ENCODE results near the gene DHX58.

Gene DHX58

GRCh38 chr17:42133461-42134041 is 21.0 kb upstream of the DHX58 start:
- H3K4me3 ChIP-seq (replicated peaks; ENCODE audit: low read depth, low read length) = no peak overlapping the region
- TF ChIP-seq CTCF (IDR thresholded peaks at IDR 0.05; ENCODE audit: low read depth, low read length, missing control alignments) = no peak
- DNase-seq (ENCODE audit: extremely low read depth, low read depth) = no peak

GRCh38 chr17:42132941-42133340 is 20.4 kb upstream of the DHX58 start:
- no peak overlapping the region for H3K4me3 ChIP-seq (replicated peaks; ENCODE audit: low read depth, low read length)
- TF ChIP-seq CTCF (IDR thresholded peaks at IDR 0.05; ENCODE audit: low read depth, low read length, missing control alignments) = no peak
- DNase-seq (ENCODE audit: extremely low read depth, low read depth) = no peak

GRCh38 chr17:42131981-42132432 is 19.5 kb upstream of the DHX58 start:
- no peak overlapping the region for H3K4me3 ChIP-seq (replicated peaks; ENCODE audit: low read depth, low read length)
- TF ChIP-seq CTCF (IDR thresholded peaks at IDR 0.05; ENCODE audit: low read depth, low read length, missing control alignments) = no peak
- DNase-seq (ENCODE audit: extremely low read depth, low read depth) = no peak

GRCh38 chr17:42131232-42131631 is 18.7 kb upstream of the DHX58 start:
- no peak for TF ChIP-seq CTCF (IDR thresholded peaks at IDR 0.05; ENCODE audit: low read depth, low read length, missing control alignments)
- no peak for DNase-seq (ENCODE audit: extremely low read depth, low read depth)
- no peak overlapping the region for H3K4me3 ChIP-seq (replicated peaks; ENCODE audit: low read depth, low read length)

GRCh38 chr17:42130310-42130936 is 17.9 kb upstream of the DHX58 start:
- TF ChIP-seq CTCF (IDR thresholded peaks at IDR 0.05; ENCODE audit: low read depth, low read length, missing control alignments) = no peak
- no peak for DNase-seq (ENCODE audit: extremely low read depth, low read depth)
- H3K4me3 ChIP-seq (replicated peaks; ENCODE audit: low read depth, low read length) = no peak overlapping the region

GRCh38 chr17:42129109-42129837 is 16.8 kb upstream of the DHX58 start:
- no peak for DNase-seq (ENCODE audit: extremely low read depth, low read depth)
- TF ChIP-seq CTCF (IDR thresholded peaks at IDR 0.05; ENCODE audit: low read depth, low read length, missing control alignments) = no peak
- H3K4me3 ChIP-seq (replicated peaks; ENCODE audit: low read depth, low read length) = no peak overlapping the region
